GM23338 (cell line): Measurements from ENCODE around the gene MYF6.

Experiments used
- CREB1 ChIP-seq: fragments of 250-450 bp; sonication (Bioruptor Pico); IDR thresholded peaks from 2 replicates; pipeline ENCODE4 v1.5.0; 2020; ENCODE audit warnings: low read depth, mild to moderate bottlenecking, moderate library complexity
- CTCF ChIP-seq, 2 experiments: fragments of 200-600 bp in 1 of 2; sonication (generic) in 1 of 2; conservative IDR thresholded peaks; 2 replicates each; pipeline versions ENCODE4 v1.5.1 to v1.6.1; 2016 to 2017; ENCODE audit warnings: antibody characterized with exemption in 2 of 2, low read depth in 2 of 2, mild to moderate bottlenecking in 2 of 2, moderate library complexity in 1 of 2
- EZH2phosphoT487 ChIP-seq: fragments of 200-600 bp; sonication (generic); IDR thresholded peaks from one replicate; pipeline ENCODE4 v1.8.1; 2018; ENCODE audit warnings: antibody characterized with exemption; ENCODE audit not compliant: unreplicated experiment
- NANOG ChIP-seq: IDR thresholded peaks from 2 replicates; pipeline ENCODE4 v1.6.1; 2016; ENCODE audit warnings: antibody characterized with exemption, borderline replicate concordance
- REST ChIP-seq: IDR thresholded peaks from one replicate; pipeline ENCODE4 v1.6.1; 2018; ENCODE audit warnings: antibody characterized with exemption; ENCODE audit not compliant: unreplicated experiment

GRCh38 chr12:80701388-80701787, 6.0 kb upstream of the MYF6 start:
- TF ChIP-seq CTCF (conservative IDR thresholded peaks at IDR 0.05; ENCODE audit: low read depth in 2 of 2): no peak
- no peak for TF ChIP-seq NANOG
- TF ChIP-seq REST: no peak
- no peak for TF ChIP-seq EZH2phosphoT487
- no peak for TF ChIP-seq CREB1 (CRISPR knock-in tag)
